ENCODE measurements around the gene SRP14. TPM values are rescaled to one million over a fixed set of nuclear protein-coding genes. Genes with fewer than 3 reads are reported as not detected.
"Not testable (repeated sequence)": the region's sequence is repeated elsewhere in the genome, so short reads cannot be mapped to it uniquely, and the experiment has no call there.

The SRP14 gene
- total RNA-seq, 1 experiment from 2014 or later = 223 TPM

- intact Hi-C loops (cut with micrococcal nuclease; ENCODE audit: unreplicated experiment) = no loop called here
- DNase-seq = no peak
- no TSS peak for BruUV-seq (replicated peaks)
- H3K9me3 ChIP-seq = peaks cover 15% of the 10 kb centered on the region
- H3K27ac Mint-ChIP-seq (ENCODE audit: unreplicated experiment) = no peak overlapping the region
- ChIA-PET POLR2A (no interaction called here), CTCF (interaction anchor here (0.6 kb wide), 1 partner anchor 574 kb away, joined by 3 read pairs; no protein-coding TSS in a partner anchor)
- peaks cover 9% of the 10 kb centered on the region for H3K36me3 ChIP-seq (ENCODE audit: control insufficient read depth, insufficient read depth, low read length)
- no peaks in the 10 kb centered on the region for H3K27me3 Mint-ChIP-seq (ENCODE audit: insufficient read depth, unreplicated experiment)
- H3K36me3 Mint-ChIP-seq (ENCODE audit: insufficient read depth, unreplicated experiment) = peaks cover 74% of the 10 kb centered on the region
- H3K4me1 ChIP-seq = no peaks in the 10 kb centered on the region
- H3K9me3 Mint-ChIP-seq (ENCODE audit: unreplicated experiment) = peaks cover 22% of the 10 kb centered on the region
- H3K27me3 ChIP-seq (replicated peaks; ENCODE audit: control insufficient read depth, insufficient read depth, low read length) = no peaks in the 10 kb centered on the region
- no peaks in the 10 kb centered on the region for H3K4me1 Mint-ChIP-seq (ENCODE audit: low read depth, unreplicated experiment)
- no peak for TF ChIP-seq CTCF (IDR thresholded peaks at IDR 0.05; ENCODE audit: insufficient read depth in 1 of 2, low read depth in 1 of 2, low read length in 1 of 2, severe bottlenecking in 1 of 2, unreplicated experiment in 1 of 2)
- H3K4me3 Mint-ChIP-seq (ENCODE audit: unreplicated experiment) = no peak overlapping the region
- no peak overlapping the region for H3K4me3 ChIP-seq (ENCODE audit: low read depth, low read length)
These were observed 22.6 kb downstream of the SRP14 start for GRCh38 chr15:40016224-40016865.

- BruUV-seq (replicated peaks) = no TSS peak
- Mint-ChIP-seq H3K36me3 (ENCODE audit: insufficient read depth, unreplicated experiment) (peaks cover 68% of the 10 kb centered on the region), H3K4me1 (ENCODE audit: low read depth, unreplicated experiment) (no peaks in the 10 kb centered on the region), H3K27ac (ENCODE audit: unreplicated experiment) (no peak overlapping the region), H3K27me3 (ENCODE audit: insufficient read depth, unreplicated experiment) (no peaks in the 10 kb centered on the region), H3K9me3 (ENCODE audit: unreplicated experiment) (peaks cover 22% of the 10 kb centered on the region), H3K4me3 (ENCODE audit: unreplicated experiment) (no peak overlapping the region)
- peaks cover 5% of the 10 kb centered on the region for H3K36me3 ChIP-seq (ENCODE audit: control insufficient read depth, insufficient read depth, low read length)
- DNase-seq = no peak
- no peaks in the 10 kb centered on the region for H3K27me3 ChIP-seq (replicated peaks; ENCODE audit: control insufficient read depth, insufficient read depth, low read length)
- TF ChIP-seq CTCF (IDR thresholded peaks at IDR 0.05; ENCODE audit: insufficient read depth in 1 of 2, low read depth in 1 of 2, low read length in 1 of 2, severe bottlenecking in 1 of 2, unreplicated experiment in 1 of 2) = no peak
- peaks cover 15% of the 10 kb centered on the region for H3K9me3 ChIP-seq
- CTCF ChIA-PET = no interaction called here
- H3K4me1 ChIP-seq = no peaks in the 10 kb centered on the region
- intact Hi-C loops (cut with micrococcal nuclease; ENCODE audit: unreplicated experiment) = no loop called here
- no peak overlapping the region for H3K4me3 ChIP-seq (ENCODE audit: low read depth, low read length)
- POLR2A ChIA-PET = no interaction called here
These were observed 24.6 kb downstream of the SRP14 start for GRCh38 chr15:40014390-40014789.

- POLR2A ChIA-PET; H3K36me3 ChIP-seq (ENCODE audit: control insufficient read depth, insufficient read depth, low read length); H3K27me3 Mint-ChIP-seq (ENCODE audit: insufficient read depth, unreplicated experiment); H3K4me3 ChIP-seq (ENCODE audit: low read depth, low read length); BruUV-seq (replicated peaks); H3K4me1 Mint-ChIP-seq (ENCODE audit: low read depth, unreplicated experiment); H3K4me1 ChIP-seq; intact Hi-C loops (cut with micrococcal nuclease; ENCODE audit: unreplicated experiment); H3K4me3 Mint-ChIP-seq (ENCODE audit: unreplicated experiment); CTCF ChIA-PET; H3K27me3 ChIP-seq (replicated peaks; ENCODE audit: control insufficient read depth, insufficient read depth, low read length); DNase-seq; H3K27ac Mint-ChIP-seq (ENCODE audit: unreplicated experiment): not testable (repeated sequence)
- peaks cover 15% of the 10 kb centered on the region for H3K9me3 ChIP-seq
- peaks cover 22% of the 10 kb centered on the region for H3K9me3 Mint-ChIP-seq (ENCODE audit: unreplicated experiment)
- H3K36me3 Mint-ChIP-seq (ENCODE audit: insufficient read depth, unreplicated experiment) = peaks cover 64% of the 10 kb centered on the region
These were observed 25.6 kb downstream of the SRP14 start for GRCh38 chr15:40013372-40013771.

All from Caco-2 (cell line).